Measurements from ENCODE around the gene CDC42BPA. TPM values are rescaled to one million over a fixed set of nuclear protein-coding genes. Genes with fewer than 3 reads are reported as not detected.

Gene CDC42BPA
- total and polyA plus RNA-seq, 2 donors (not counting 1 experiment from before 2014, with no cell fraction given): 26.4 to 77.1 TPM

- Histone ChIP-seq H3K4me3 (replicated peaks in 1 of 4; ENCODE audit: control extremely low read depth in 1 of 4, insufficient read depth in 1 of 4, low read depth in 3 of 4, low read length in 4 of 4) (no peak overlapping the region), H3K9me3 (ENCODE audit: control insufficient read depth, insufficient read depth, low read depth, low read length) (no peaks in the 10 kb centered on the region), H2AFZ (ENCODE audit: low read length) (no peak overlapping the region), H3K27me3 (ENCODE audit: control insufficient read depth, insufficient read depth, low read length) (no peaks in the 10 kb centered on the region), H3K9ac (ENCODE audit: insufficient read depth, low read length) (no peak overlapping the region), H3K27ac (ENCODE audit: insufficient read depth, low read length) (no peak overlapping the region), H3K79me2 (ENCODE audit: control insufficient read depth, insufficient read depth, low read length) (peaks cover 37% of the 10 kb centered on the region), H4K20me1 (ENCODE audit: control insufficient read depth, extremely low read depth, insufficient read depth, low read length) (no peaks in the 10 kb centered on the region), H3K4me2 (ENCODE audit: extremely low read depth, insufficient read depth, low read length) (no peak overlapping the region), H3K4me1 (ENCODE audit: control insufficient read depth, extremely low read depth, insufficient read depth, low read length) (no peaks in the 10 kb centered on the region), H3K36me3 (ENCODE audit: control insufficient read depth, insufficient read depth, low read length) (no peaks in the 10 kb centered on the region)
- peak in 1 of 2 donors; percentile 9 for DNase-seq (ENCODE audit: low read depth in 2 of 2)
- TF ChIP-seq EZH2 (IDR thresholded peaks at IDR 0.05; ENCODE audit: low read length, missing control alignments): no peak
These were observed 49.3 kb downstream of the CDC42BPA start for GRCh38 chr1:227268943-227269342.

- H4K20me1 ChIP-seq (ENCODE audit: control insufficient read depth, extremely low read depth, insufficient read depth, low read length): no peaks in the 10 kb centered on the region
- H3K36me3 ChIP-seq (ENCODE audit: control insufficient read depth, insufficient read depth, low read length): no peaks in the 10 kb centered on the region
- H2AFZ ChIP-seq (ENCODE audit: low read length): no peak overlapping the region
- H3K4me1 ChIP-seq (ENCODE audit: control insufficient read depth, extremely low read depth, insufficient read depth, low read length): no peaks in the 10 kb centered on the region
- no peak overlapping the region for H3K27ac ChIP-seq (ENCODE audit: insufficient read depth, low read length)
- no peaks in the 10 kb centered on the region for H3K27me3 ChIP-seq (ENCODE audit: control insufficient read depth, insufficient read depth, low read length)
- H3K4me3 ChIP-seq (replicated peaks in 1 of 4; ENCODE audit: control extremely low read depth in 1 of 4, insufficient read depth in 1 of 4, low read depth in 3 of 4, low read length in 4 of 4): no peak overlapping the region
- TF ChIP-seq EZH2 (IDR thresholded peaks at IDR 0.05; ENCODE audit: low read length, missing control alignments): no peak
- no peak for TF ChIP-seq CTCF (conservative IDR thresholded peaks at IDR 0.05 in 1 of 2, IDR thresholded peaks at IDR 0.05 in 1 of 2; ENCODE audit: low read depth in 1 of 2, low read length in 2 of 2)
- H3K9ac ChIP-seq (ENCODE audit: insufficient read depth, low read length): no peak overlapping the region
- H3K9me3 ChIP-seq (ENCODE audit: control insufficient read depth, insufficient read depth, low read depth, low read length): no peaks in the 10 kb centered on the region
- H3K79me2 ChIP-seq (ENCODE audit: control insufficient read depth, insufficient read depth, low read length): peaks cover 33% of the 10 kb centered on the region
- no peak overlapping the region for H3K4me2 ChIP-seq (ENCODE audit: extremely low read depth, insufficient read depth, low read length)
- DNase-seq (ENCODE audit: low read depth in 2 of 2): no peak
These were observed 52.4 kb downstream of the CDC42BPA start for GRCh38 chr1:227265891-227266290.

GRCh38 chr1:227263869-227264268, 54.4 kb downstream of the CDC42BPA start:
- Histone ChIP-seq H2AFZ (ENCODE audit: low read length) (no peak overlapping the region), H3K4me2 (ENCODE audit: extremely low read depth, insufficient read depth, low read length) (no peak overlapping the region), H3K79me2 (ENCODE audit: control insufficient read depth, insufficient read depth, low read length) (peaks cover 28% of the 10 kb centered on the region), H3K4me3 (replicated peaks in 1 of 4; ENCODE audit: control extremely low read depth in 1 of 4, insufficient read depth in 1 of 4, low read depth in 3 of 4, low read length in 4 of 4) (no peak overlapping the region), H3K4me1 (ENCODE audit: control insufficient read depth, extremely low read depth, insufficient read depth, low read length) (no peaks in the 10 kb centered on the region), H3K36me3 (ENCODE audit: control insufficient read depth, insufficient read depth, low read length) (no peaks in the 10 kb centered on the region), H3K27ac (ENCODE audit: insufficient read depth, low read length) (no peak overlapping the region), H3K9me3 (ENCODE audit: control insufficient read depth, insufficient read depth, low read depth, low read length) (no peaks in the 10 kb centered on the region), H3K9ac (ENCODE audit: insufficient read depth, low read length) (no peak overlapping the region), H4K20me1 (ENCODE audit: control insufficient read depth, extremely low read depth, insufficient read depth, low read length) (no peaks in the 10 kb centered on the region), H3K27me3 (ENCODE audit: control insufficient read depth, insufficient read depth, low read length) (no peaks in the 10 kb centered on the region)
- DNase-seq (ENCODE audit: low read depth in 2 of 2): no peak
- TF ChIP-seq EZH2 (IDR thresholded peaks at IDR 0.05; ENCODE audit: low read length, missing control alignments) (no peak), CTCF (conservative IDR thresholded peaks at IDR 0.05 in 1 of 2, IDR thresholded peaks at IDR 0.05 in 1 of 2; ENCODE audit: low read depth in 1 of 2, low read length in 2 of 2) (no peak)
